ENCODE data around the gene MOGAT2.
A peak's percentile ranks its signal among the peaks of the same experiment; 100 is the strongest.

Gene MOGAT2

GRCh38 chr11:75759832-75760231, 42.2 kb downstream of the MOGAT2 start:
- no peak for DNase-seq (ENCODE audit: low spot score)

DNA sequence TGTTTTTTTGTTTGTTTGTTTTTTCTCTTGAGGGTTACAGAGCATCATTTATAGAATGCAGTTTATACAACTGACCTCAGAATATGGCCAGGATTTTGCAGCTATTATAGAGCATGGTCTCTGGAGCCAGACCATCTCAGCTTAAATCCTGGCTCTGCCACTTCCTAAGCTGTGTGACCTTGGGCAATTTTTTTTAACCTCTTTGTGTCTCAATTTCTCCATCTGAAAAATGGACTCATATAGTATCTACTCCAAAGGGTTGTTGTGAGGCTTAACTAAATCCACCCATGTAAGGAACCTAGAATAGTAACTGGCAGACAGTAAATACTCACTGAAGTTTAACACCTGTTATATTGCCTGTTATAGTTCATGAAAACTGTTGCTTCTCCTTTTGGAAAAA, 42.6 kb downstream of the MOGAT2 start:
- no peak for DNase-seq (ENCODE audit: low spot score)

GRCh38 chr11:75760710-75761493, 43.3 kb downstream of the MOGAT2 start:
- DNase-seq (ENCODE audit: low spot score): no peak

DNA sequence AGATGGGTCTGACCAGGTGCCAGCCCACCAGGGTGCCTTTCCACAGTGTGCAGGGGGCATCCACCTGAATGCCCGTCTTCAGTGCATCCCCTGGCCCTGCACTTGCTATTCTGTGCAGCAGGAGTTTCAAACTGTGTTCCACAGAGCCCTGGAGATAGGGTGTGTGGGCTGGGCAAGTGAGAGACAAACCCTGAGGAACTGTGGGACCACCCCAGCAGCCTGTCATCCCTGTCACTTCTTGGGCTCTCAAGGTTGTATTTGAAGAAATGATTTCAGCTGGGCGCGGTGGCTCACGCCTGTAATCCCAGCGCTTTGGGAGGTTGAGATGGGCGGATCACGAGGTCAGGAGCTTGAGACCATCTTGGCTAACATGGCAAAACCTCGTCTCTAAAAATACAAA, 44.5 kb downstream of the MOGAT2 start:
- DNase-seq (ENCODE audit: low spot score): no peak

DNA sequence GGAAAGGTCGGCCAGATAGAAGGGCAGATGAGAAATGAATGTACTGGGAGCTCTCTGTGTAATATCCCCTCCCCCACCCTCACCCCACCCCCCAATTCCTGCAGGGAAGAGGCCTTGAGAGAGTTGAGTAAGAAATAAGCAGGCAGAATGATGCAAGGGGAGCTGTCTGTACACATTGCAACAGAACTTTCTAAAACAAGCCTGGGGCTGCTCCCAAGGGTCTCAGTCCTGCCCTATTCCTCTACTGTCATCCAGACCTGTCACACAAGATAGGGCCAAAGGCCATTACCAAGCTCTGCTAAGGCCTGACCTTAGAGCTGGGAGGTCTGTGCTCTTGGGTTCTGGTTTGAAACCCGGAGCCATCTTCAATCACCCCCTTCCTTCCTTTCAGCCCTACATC, 45.2 kb downstream of the MOGAT2 start:
- DNase-seq (ENCODE audit: low spot score): no peak

DNA sequence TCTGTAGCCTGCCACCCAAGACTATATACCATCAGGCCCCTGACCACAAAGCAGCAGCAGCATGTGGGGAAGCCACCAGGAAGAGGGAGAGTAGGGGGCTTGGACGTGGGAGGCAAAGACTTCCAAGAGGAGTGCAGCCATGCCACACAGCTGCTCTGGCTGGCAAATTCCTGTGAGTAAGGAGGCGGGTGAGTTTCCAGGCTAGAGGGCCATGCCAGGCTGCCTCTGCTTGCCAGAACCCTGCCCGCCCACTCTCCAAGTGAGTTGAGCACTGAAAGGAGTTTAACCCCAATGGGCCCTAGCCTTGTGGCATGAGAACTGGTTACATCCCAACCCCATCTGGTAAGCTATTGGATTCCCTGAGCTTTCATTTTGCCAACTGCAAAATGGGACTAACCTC, 46.2 kb downstream of the MOGAT2 start:
- DNase-seq (ENCODE audit: low spot score): no peak

DNA sequence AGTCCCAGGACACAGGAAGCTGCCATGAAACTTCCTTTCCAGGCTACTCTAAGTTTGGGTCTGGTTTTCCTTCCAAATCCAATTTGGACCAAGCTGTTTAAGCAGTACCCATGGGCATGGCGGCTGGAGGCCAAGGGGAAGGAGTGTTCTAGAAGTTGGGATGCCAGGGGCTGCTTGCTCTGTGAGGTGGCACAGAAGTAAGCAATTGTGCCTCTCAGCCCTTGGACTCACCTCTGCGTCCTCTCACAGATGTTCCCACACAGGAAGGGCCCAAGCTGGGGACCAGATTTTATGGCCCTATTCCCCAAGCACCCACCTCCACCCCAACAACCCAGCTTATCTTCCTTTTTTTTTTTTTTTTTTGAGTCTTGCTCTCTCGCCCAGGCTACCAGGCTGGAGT, 47.5 kb downstream of the MOGAT2 start:
- DNase-seq (ENCODE audit: low spot score): no peak

- no peak for DNase-seq (ENCODE audit: low spot score)
Measured at GRCh38 chr11:75766443-75767227, 49.0 kb downstream of the MOGAT2 start.

GRCh38 chr11:75767228-75767572, 49.6 kb downstream of the MOGAT2 start:
- no peak for DNase-seq (ENCODE audit: low spot score)

GRCh38 chr11:75767793-75768111, 50.1 kb downstream of the MOGAT2 start:
- no peak for DNase-seq (ENCODE audit: low spot score)

DNA sequence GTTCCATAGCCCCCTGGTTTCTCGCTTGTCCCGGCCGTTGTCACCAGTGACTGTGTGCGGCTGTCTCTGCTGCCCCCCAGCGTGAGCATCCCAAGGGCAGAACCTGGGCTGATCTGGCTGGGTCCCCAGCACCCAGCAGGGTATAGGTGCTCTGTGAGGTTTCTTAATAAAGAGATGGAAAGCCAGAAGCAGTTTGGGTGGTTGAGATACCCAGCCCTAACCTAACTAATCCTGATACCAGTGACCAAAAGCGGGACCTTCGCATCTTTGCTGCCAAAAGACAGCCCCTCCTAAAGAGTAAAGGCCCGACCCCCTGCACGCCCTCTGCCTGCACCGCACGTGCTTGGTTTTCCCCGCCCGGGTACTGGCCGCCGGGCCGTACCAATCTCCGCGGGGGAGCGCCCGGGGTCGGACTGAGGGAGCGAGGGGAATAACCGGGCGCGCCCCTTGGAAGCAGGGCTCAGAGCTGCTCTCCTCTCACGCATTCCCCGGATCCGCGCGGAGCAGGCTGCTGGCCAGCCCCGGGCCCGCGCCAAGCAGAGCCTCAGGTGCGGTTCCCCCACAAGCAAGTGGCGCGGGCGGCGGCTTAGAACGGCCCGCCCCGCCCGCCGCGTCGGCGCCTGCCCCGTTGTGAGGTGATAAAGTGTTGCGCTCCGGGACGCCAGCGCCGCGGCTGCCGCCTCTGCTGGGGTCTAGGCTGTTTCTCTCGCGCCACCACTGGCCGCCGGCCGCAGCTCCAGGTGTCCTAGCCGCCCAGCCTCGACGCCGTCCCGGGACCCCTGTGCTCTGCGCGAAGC, 50.7 kb downstream of the MOGAT2 start, which contains the start of gene DGAT2:
TSS of gene DGAT2 (plus strand) at position 667 of the 797 bp plus-strand sequence. CDS start 214 bp downstream, outside the sequence.
- DNase-seq (ENCODE audit: low spot score): peak; percentile 36

DNA sequence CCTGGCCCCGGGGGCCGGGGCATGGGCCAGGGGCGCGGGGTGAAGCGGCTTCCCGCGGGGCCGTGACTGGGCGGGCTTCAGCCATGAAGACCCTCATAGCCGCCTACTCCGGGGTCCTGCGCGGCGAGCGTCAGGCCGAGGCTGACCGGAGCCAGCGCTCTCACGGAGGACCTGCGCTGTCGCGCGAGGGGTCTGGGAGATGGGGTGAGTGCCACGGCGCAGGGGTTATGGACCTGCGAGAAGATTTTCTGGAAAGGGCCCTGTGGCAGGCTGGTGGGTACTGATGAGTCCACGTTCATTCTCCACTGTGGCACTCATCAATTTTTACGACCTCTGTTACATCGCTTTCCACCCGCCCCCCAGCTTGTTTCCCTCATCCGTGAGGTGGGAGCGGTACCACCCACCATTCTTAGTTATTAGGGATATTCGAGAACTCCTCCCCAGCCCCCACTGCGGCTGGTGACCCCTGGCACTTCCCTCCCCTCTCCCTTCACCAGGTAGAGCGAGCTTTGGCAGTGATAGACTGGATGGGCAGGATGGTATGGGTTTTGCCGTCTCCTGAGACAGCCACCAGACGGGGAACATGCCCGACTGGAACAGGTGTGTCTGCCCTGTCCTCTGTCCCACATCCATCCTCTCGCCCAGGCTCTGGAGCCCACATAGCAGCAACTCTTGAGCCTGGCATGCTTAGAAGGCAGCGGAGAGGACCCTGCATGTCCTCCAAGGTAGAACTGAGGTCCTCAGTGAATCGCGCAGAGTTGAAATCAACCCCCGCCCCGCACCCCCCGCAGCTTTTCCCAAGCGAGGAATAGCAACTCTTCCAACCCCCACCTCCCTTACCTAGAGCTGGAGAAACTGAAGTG, 51.5 kb downstream of the MOGAT2 start:
- peak; percentile 49 for DNase-seq (ENCODE audit: low spot score)

DNA sequence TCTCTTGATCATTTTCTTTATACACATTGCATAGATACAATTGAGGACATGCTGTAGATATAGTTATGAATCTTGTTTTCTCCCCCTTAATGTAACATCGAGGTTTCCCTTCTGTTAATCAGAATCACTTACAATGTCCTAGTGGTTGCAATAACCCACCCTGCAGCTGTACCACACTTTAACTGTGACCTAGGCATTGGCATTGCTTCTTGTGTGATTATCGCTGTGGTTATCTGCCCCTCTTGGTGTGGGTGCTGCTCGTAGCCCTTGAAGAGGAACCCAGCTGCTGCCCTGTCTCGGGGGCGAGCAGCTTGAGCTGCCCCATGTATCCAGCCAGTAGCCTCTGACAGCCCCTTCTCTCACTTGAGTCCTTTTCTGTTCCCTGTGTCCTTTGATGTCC, 52.5 kb downstream of the MOGAT2 start:
- DNase-seq (ENCODE audit: low spot score): no peak

- DNase-seq (ENCODE audit: low spot score): no peak
Measured at GRCh38 chr11:75771646-75772410, 54.2 kb downstream of the MOGAT2 start.

DNA sequence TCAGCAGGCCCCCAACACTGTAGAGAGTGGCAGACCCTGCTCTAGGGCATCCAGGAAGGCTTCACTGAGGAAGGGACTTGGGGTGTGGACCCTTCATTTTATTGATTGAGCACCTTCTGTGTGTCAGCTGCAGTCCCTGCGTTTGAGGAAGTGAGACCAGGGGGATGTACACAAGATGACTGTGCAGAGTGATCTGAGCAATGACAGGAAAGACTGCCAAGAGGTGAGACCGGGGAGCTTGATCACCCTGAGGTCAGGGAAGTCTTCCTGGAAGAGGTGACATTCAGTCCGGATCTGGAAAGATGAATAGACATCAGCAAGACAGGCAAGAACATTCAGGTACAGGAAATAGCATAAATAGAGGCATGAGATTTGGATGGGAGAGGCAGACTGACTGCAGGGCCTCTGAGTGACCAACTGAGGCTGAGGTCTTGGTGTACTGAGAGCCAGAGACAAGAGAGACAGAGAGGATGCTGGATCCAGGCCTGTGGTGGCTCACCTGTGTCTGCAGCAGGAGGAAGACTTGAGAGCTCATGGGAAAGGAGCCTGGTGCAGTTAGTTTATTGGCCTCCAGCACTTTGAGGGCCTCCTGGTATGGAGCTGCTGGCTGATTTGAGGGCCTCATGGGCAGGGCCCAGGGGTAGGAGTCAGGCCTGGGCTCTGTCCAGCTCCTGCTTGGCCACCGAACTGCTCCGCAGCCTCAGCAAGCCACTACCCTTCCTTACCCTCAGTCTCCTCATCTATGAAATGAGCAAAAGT, 56.1 kb downstream of the MOGAT2 start:
- DNase-seq (ENCODE audit: low spot score): no peak

DNA sequence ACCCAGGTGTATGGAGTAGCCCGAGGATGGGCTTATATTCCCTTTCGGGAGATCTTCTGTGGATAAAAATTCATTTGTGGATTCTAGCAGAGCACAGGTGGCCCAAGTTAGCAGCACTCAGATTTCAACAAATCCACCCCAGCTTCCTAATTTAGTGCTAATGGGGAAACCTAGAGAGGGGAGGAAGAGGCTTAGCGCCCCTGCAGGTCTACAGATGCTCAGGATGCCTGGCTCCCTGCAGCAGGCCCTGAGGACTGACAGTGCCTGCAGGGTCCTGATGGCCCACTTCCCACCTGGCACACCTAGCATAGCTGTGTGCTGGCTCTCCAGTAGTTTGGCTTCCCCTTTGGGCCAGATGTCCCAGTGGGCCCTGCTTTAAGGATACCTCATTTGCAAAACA, 57.4 kb downstream of the MOGAT2 start:
- no peak for DNase-seq (ENCODE audit: low spot score)

DNA sequence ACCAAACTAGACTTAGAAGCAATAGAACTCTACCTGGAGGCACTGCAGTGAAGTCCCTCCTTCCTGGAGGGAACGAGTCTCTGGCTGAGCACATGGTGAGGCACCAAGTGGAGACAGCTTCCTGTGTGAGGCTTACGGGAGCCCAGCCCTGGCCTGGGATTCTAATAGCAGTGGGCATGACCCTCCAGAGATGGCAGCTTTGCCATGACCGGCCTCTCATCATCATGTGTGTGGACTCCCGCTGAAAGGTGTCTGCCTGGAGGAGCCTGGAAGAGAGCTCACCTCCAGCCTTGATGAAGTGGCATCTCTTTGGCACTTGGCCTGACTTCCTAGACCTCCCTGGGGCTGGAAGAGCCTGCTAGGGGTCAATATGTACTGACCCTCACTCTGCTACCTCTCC, 58.9 kb downstream of the MOGAT2 start:
- DNase-seq (ENCODE audit: low spot score): no peak

- no peak for DNase-seq (ENCODE audit: low spot score)
Measured at GRCh38 chr11:75777461-75778110, 59.9 kb downstream of the MOGAT2 start.

- no peak for DNase-seq (ENCODE audit: low spot score)
Measured at GRCh38 chr11:75778962-75779361, 61.3 kb downstream of the MOGAT2 start.

GRCh38 chr11:75779960-75780359, 62.3 kb downstream of the MOGAT2 start:
- peak; percentile 48 for DNase-seq (ENCODE audit: low spot score)

Measured in putamen (tissue), 1 donor.